Mammary epithelial cell (primary cell): Measurements from ENCODE around the gene LRRC7.

Source experiments
- CTCF ChIP-seq, 2 donors: IDR thresholded peaks in 1 of 2; conservative IDR thresholded peaks in 1 of 2; 2 replicates each; pipeline ENCODE4 v1.5.1; 2011 to 2012; ENCODE audit warnings: inconsistent platforms in 2 of 2, low read length in 2 of 2, mild to moderate bottlenecking in 2 of 2, control low read depth in 1 of 2, low read depth in 1 of 2; ENCODE audit not compliant: insufficient read depth in 1 of 2; ENCODE audit errors: extremely low read depth in 1 of 2
- EZH2 ChIP-seq: IDR thresholded peaks from 2 replicates; pipeline ENCODE4 v1.6.1; 2012; ENCODE audit warnings: low read length, inconsistent platforms, borderline replicate concordance

GRCh38 chr1:69852151-69852550 is 284.4 kb downstream of the LRRC7 start:
- no peak for TF ChIP-seq CTCF (conservative IDR thresholded peaks at IDR 0.05 in 1 of 2, IDR thresholded peaks at IDR 0.05 in 1 of 2; ENCODE audit: extremely low read depth in 1 of 2, insufficient read depth in 1 of 2, low read depth in 1 of 2, low read length in 2 of 2)
- no peak for TF ChIP-seq EZH2
